ENCODE results near the gene CCL18. TPM values are rescaled to one million over a fixed set of nuclear protein-coding genes. Genes with fewer than 3 reads are reported as not detected.

The CCL18 gene
- polyA plus RNA-seq, 1 of the 3 experiments (the other 2 are of a cell fraction): not detected

- Histone ChIP-seq H2AFZ (ENCODE audit: low read depth) (no peak overlapping the region), H3K27ac (ENCODE audit: low read depth in 2 of 2, low read length in 1 of 2) (no peak overlapping the region), H3K27me3 (ENCODE audit: insufficient read depth) (peaks cover 26% of the 10 kb centered on the region; the same call in 1 of the 2 replicates), H3K9me2 (no peaks in the 10 kb centered on the region), H3K9me3 (no peaks in the 10 kb centered on the region), H3K4me1 (ENCODE audit: control insufficient read depth in 1 of 2, insufficient read depth in 2 of 2, low read depth in 1 of 2, low read length in 1 of 2) (no peaks in the 10 kb centered on the region), H3K9ac (no peak overlapping the region), H3K4me3 (ENCODE audit: low read depth in 2 of 2, low read length in 1 of 2) (no peak overlapping the region), H3F3A (replicated peaks; ENCODE audit: insufficient read depth) (no peaks in the 10 kb centered on the region), H3K36me3 (replicated peaks in 1 of 2; ENCODE audit: control insufficient read depth in 1 of 2, insufficient read depth in 2 of 2, low read length in 1 of 2) (no peaks in the 10 kb centered on the region), H3K4me2 (no peak overlapping the region), H4K20me1 (ENCODE audit: insufficient read depth) (no peaks in the 10 kb centered on the region), H3K79me2 (ENCODE audit: insufficient read depth) (no peaks in the 10 kb centered on the region)
- ChIA-PET POLR2A (no interaction called here), CTCF (interaction anchor here (1.3 kb wide), 1 partner anchor 142 kb away, joined by 3 read pairs; no protein-coding TSS in a partner anchor)
- DNase-seq: no peak
- WGBS (ENCODE audit: low lambda C conversion rate): 17% methylated on average over 4 of the region's 4 CpGs
- TF ChIP-seq ELF1 (IDR thresholded peaks at IDR 0.05) (no peak), JUND (IDR thresholded peaks at IDR 0.05) (no peak), RAD21 (IDR thresholded peaks at IDR 0.05; ENCODE audit: low read length) (no peak), USF2 (IDR thresholded peaks at IDR 0.05; ENCODE audit: borderline replicate concordance, low read depth, low read length) (no peak), TEAD4 (IDR thresholded peaks at IDR 0.05; ENCODE audit: borderline replicate concordance, insufficient read depth) (no peak), MEF2A (IDR thresholded peaks at IDR 0.05; ENCODE audit: borderline replicate concordance, low read depth) (no peak), EP300 (IDR thresholded peaks at IDR 0.05; ENCODE audit: borderline replicate concordance in 1 of 2, low read depth in 1 of 2, low read length in 1 of 2) (no peak), MAX (IDR thresholded peaks at IDR 0.05; ENCODE audit: low read depth) (no peak), SIN3A (IDR thresholded peaks at IDR 0.05; ENCODE audit: borderline replicate concordance, low read depth, low read length) (no peak), SMC3 (IDR thresholded peaks at IDR 0.05; ENCODE audit: low read depth, low read length) (no peak), NRF1 (IDR thresholded peaks at IDR 0.05; ENCODE audit: low read depth, low read length) (no peak), FOXM1 (IDR thresholded peaks at IDR 0.05; ENCODE audit: low read depth) (no peak), FOSL2 (IDR thresholded peaks at IDR 0.05; ENCODE audit: borderline replicate concordance, low read depth) (no peak), GATA2 (CRISPR knock-in tag; IDR thresholded peaks at IDR 0.05) (no peak), REST (IDR thresholded peaks at IDR 0.05; ENCODE audit: low read depth, low read length) (no peak)
These were observed 47.0 kb downstream of the CCL18 start for GRCh38 chr17:36111068-36111490.
